T-cell (primary cell): Measurements from ENCODE around the gene COL26A1. TPM values are rescaled to one million over a fixed set of nuclear protein-coding genes. Genes with fewer than 3 reads are reported as not detected.
"Not testable (repeated sequence)": the region's sequence is repeated elsewhere in the genome, so short reads cannot be mapped to it uniquely, and the experiment has no call there.

Experiments used
- ATAC-seq, 4 experiments: fragments of 200-7000 bp in 3 of 4; fragments of 150-1000 bp in 1 of 4; cut with Tn5 transposase; replicated peaks in 1 of 4; 1 replicate in 3 of 4; 2 replicates in 1 of 4; pipeline ENCODE4 v1.10.0; 2021; ENCODE audit warnings: moderate library complexity in 3 of 4, mild to moderate bottlenecking in 2 of 4, moderate number of reproducible peaks in 1 of 4
- CTCF ChIA-PET, 2 donors: fragments of 300-600 bp; sonication (Branson Sonifier 250); formaldehyde crosslinking; loops; one replicate each; lab custom pipeline; 2022; ENCODE audit warnings: antibody characterized with exemption in 2 of 2; lab: Charles Lee
- POLR2A ChIA-PET, 2 donors: fragments of 300-600 bp; sonication (Branson Sonifier 250); formaldehyde crosslinking; loops; one replicate each; lab custom pipeline; 2022; ENCODE audit warnings: antibody characterized with exemption in 2 of 2; lab: Charles Lee
- DNase-seq, 35 experiments: peaks; one replicate each; pipeline versions ENCODE4 v3.0.0 to v3.0.0-alpha.2; 2013 to 2023
- H3K27ac ChIP-seq: one replicate; pipeline ENCODE4 v1.5.1; 2013; ENCODE audit warnings: low read length
- H3K27me3 ChIP-seq, 2 experiments: replicated peaks in 1 of 2; 1 replicate in 1 of 2; 2 replicates in 1 of 2; pipeline versions ENCODE4 v1.6.1 to v1.7.0; 2013; ENCODE audit warnings: low read length in 1 of 2, mixed read lengths in 1 of 2; ENCODE audit not compliant: control insufficient read depth in 2 of 2, insufficient read depth in 2 of 2; ENCODE audit errors: extremely low read depth in 1 of 2
- H3K36me3 ChIP-seq, 2 donors: 1 replicate in 1 of 2; 2 replicates in 1 of 2; pipeline versions ENCODE4 v1.6.1 to v1.7.0; 2013; ENCODE audit warnings: low read length in 1 of 2; ENCODE audit not compliant: control insufficient read depth in 2 of 2, insufficient read depth in 1 of 2; ENCODE audit errors: extremely low read depth in 1 of 2
- H3K4me1 ChIP-seq, 2 experiments: 1 replicate in 1 of 2; 2 replicates in 1 of 2; pipeline versions ENCODE4 v1.6.1 to v1.7.0; 2013; ENCODE audit warnings: low read length in 2 of 2, mixed read lengths in 1 of 2; ENCODE audit not compliant: insufficient read depth in 2 of 2, control insufficient read depth in 1 of 2; ENCODE audit errors: extremely low read depth in 1 of 2
- H3K4me3 ChIP-seq, 2 donors: 1 replicate in 1 of 2; 2 replicates in 1 of 2; pipeline versions ENCODE4 v1.5.1 to v1.7.0; 2013; ENCODE audit warnings: mild to moderate bottlenecking in 2 of 2, low read length in 1 of 2, moderate library complexity in 1 of 2; ENCODE audit not compliant: control insufficient read depth in 1 of 2; ENCODE audit errors: extremely low read depth in 1 of 2
- H3K9me3 ChIP-seq: 2 replicates; pipeline ENCODE4 v1.7.0; 2013
- H3K27ac Mint-ChIP-seq, 2 donors: one replicate each; pipeline ENCODE4 v1.8.0; 2020 to 2021; ENCODE audit warnings: mild to moderate bottlenecking in 2 of 2, mixed read lengths in 2 of 2
- H3K27me3 Mint-ChIP-seq, 2 donors: one replicate each; pipeline ENCODE4 v1.8.0; 2021 to 2022; ENCODE audit warnings: mixed read lengths in 2 of 2
- H3K36me3 Mint-ChIP-seq: one replicate; pipeline ENCODE4 v1.8.0; 2021; ENCODE audit warnings: mixed read lengths
- H3K4me1 Mint-ChIP-seq, 3 donors: one replicate each; pipeline ENCODE4 v1.8.0; 2020 to 2022; ENCODE audit warnings: mixed read lengths in 3 of 3, mild to moderate bottlenecking in 1 of 3
- H3K4me3 Mint-ChIP-seq, 3 donors: one replicate each; pipeline ENCODE4 v1.8.0; 2020 to 2022; ENCODE audit warnings: mild to moderate bottlenecking in 3 of 3, mixed read lengths in 3 of 3, moderate library complexity in 3 of 3
- H3K9me3 Mint-ChIP-seq, 3 donors: one replicate each; pipeline ENCODE4 v1.8.0; 2020 to 2022; ENCODE audit warnings: mixed read lengths in 3 of 3
- WGBS: methylation state at CpG from one replicate; pipeline ENCODE4 v1.1.5; 2013; ENCODE audit warnings: missing lambda C conversion rate; ENCODE audit not compliant: insufficient coverage; 5-methylcytosine and 5-hydroxymethylcytosine counted together
- total RNA-seq, 35 experiments: library from RNA in 6 of 35; stranded (reverse) in 6 of 35; fragments of 120-200 nt in 1 of 35; gene quantifications; one replicate each; pipeline versions ENCODE4 v1.2.1 to v1.2.4 and lab custom pipeline; 2013 to 2026

Gene COL26A1
- total RNA-seq, 5 donors from 2014 or later (not counting 1 experiment from before 2014, with no cell fraction given), result 0.09 TPM; not detected in 4

GRCh38 chr7:101465576-101466196 lies 103.0 kb downstream of the COL26A1 start:
- Histone ChIP-seq H3K4me3 (no peak overlapping the region), H3K4me1 (peaks cover 0 to 18% of the 10 kb centered on the region in 2 experiments), H3K9me3 (no peaks in the 10 kb centered on the region), H3K27ac (no peak overlapping the region), H3K36me3 (no peaks in the 10 kb centered on the region), H3K27me3 (peaks cover 0 to 8% of the 10 kb centered on the region in 2 experiments)
- POLR2A ChIA-PET, result no interaction called here
- Mint-ChIP-seq H3K4me1 (peaks cover 9 to 14% (median 12%) of the 10 kb centered on the region in 3 donors), H3K27ac (peak overlapping the region in 1 of 2 donors; percentile 61), H3K36me3 (no peaks in the 10 kb centered on the region), H3K27me3 (peaks cover 0 to 6% of the 10 kb centered on the region in 2 donors), H3K4me3 (peak overlapping the region in 2 of 3 donors; percentile 9 to 49), H3K9me3 (no peaks in the 10 kb centered on the region)
- ATAC-seq, result peak in 2 of 4 experiments; percentile 48 to 53
- DNase-seq, result peak in 4 of 35 experiments; percentile 4 to 37 (median 15)
- WGBS, result 34% methylated on average over 6 of the region's 9 CpGs
- CTCF ChIA-PET, result interaction anchor here in 1 of 2 donors (0.6 to 0.7 kb wide), 2 partner anchors 34 to 720 kb away, joined by 3 to 6 read pairs; no protein-coding TSS in a partner anchor

- DNase-seq (no peak), ATAC-seq (no peak)
- no peak overlapping the region for H3K4me3 Mint-ChIP-seq
- ChIA-PET POLR2A (interaction anchor here in 1 of 2 donors (0.6 kb wide), 1 partner anchor 9 kb away, joined by 10 read pairs; no protein-coding TSS in a partner anchor), CTCF (no interaction called here)
- no peaks in the 10 kb centered on the region for H3K9me3 ChIP-seq
- no peak overlapping the region for H3K27ac ChIP-seq
- H3K9me3 Mint-ChIP-seq, result no peaks in the 10 kb centered on the region
- H3K36me3 Mint-ChIP-seq, result no peaks in the 10 kb centered on the region
- H3K27ac Mint-ChIP-seq, result no peak overlapping the region
- H3K4me3 ChIP-seq, result no peak overlapping the region
- no peaks in the 10 kb centered on the region for H3K36me3 ChIP-seq
- H3K27me3 Mint-ChIP-seq, result peaks cover 0 to 6% of the 10 kb centered on the region in 2 donors
- H3K4me1 Mint-ChIP-seq, result peaks cover 9 to 14% (median 12%) of the 10 kb centered on the region in 3 donors
- peaks cover 0 to 18% of the 10 kb centered on the region in 2 experiments for H3K4me1 ChIP-seq
- WGBS, result 85% methylated on average over 4 of the region's 6 CpGs
- peaks cover 0 to 8% of the 10 kb centered on the region in 2 experiments for H3K27me3 ChIP-seq
These were observed 104.2 kb downstream of the COL26A1 start for GRCh38 chr7:101466871-101467270.

- POLR2A ChIA-PET, result no interaction called here
- 63% methylated on average over 7 of the region's 14 CpGs for WGBS
- CTCF ChIA-PET, result no interaction called here
These were observed 106.0 kb downstream of the COL26A1 start for GRCh38 chr7:101468546-101469275.

GRCh38 chr7:101470668-101471487 lies 108.2 kb downstream of the COL26A1 start:
- no peak overlapping the region for H3K4me3 ChIP-seq
- H3K9me3 ChIP-seq, result no peaks in the 10 kb centered on the region
- DNase-seq, result no peak
- no peak overlapping the region for H3K27ac ChIP-seq
- CTCF ChIA-PET, result no interaction called here
- Mint-ChIP-seq H3K36me3 (no peaks in the 10 kb centered on the region), H3K4me1 (peaks cover 1 to 5% (median 2%) of the 10 kb centered on the region in 3 donors), H3K27me3 (peaks cover 0 to 2% of the 10 kb centered on the region in 2 donors), H3K9me3 (no peaks in the 10 kb centered on the region), H3K4me3 (no peak overlapping the region), H3K27ac (no peak overlapping the region)
- H3K4me1 ChIP-seq, result peaks cover 0 to 4% of the 10 kb centered on the region in 2 experiments
- H3K36me3 ChIP-seq, result no peaks in the 10 kb centered on the region
- no peak for ATAC-seq
- peaks cover 0 to 5% of the 10 kb centered on the region in 2 experiments for H3K27me3 ChIP-seq
- POLR2A ChIA-PET, result no interaction called here
- WGBS, result 96% methylated on average over 4 of the region's 9 CpGs

More at GRCh38 chr7:101468546-101469275, 106.0 kb downstream of the COL26A1 start:
- Histone ChIP-seq H3K36me3 (no peaks in the 10 kb centered on the region), H3K4me3 (no peak overlapping the region), H3K27me3 (peaks cover 0 to 13% of the 10 kb centered on the region in 2 experiments), H3K27ac (no peak overlapping the region), H3K4me1 (peaks cover 0 to 18% of the 10 kb centered on the region in 2 experiments), H3K9me3 (no peaks in the 10 kb centered on the region)
- Mint-ChIP-seq H3K27ac (no peak overlapping the region), H3K27me3 (peaks cover 0 to 6% of the 10 kb centered on the region in 2 donors), H3K4me3 (no peak overlapping the region), H3K36me3 (no peaks in the 10 kb centered on the region), H3K4me1 (peaks cover 9 to 14% (median 12%) of the 10 kb centered on the region in 3 donors), H3K9me3 (no peaks in the 10 kb centered on the region)
- DNase-seq (no peak), ATAC-seq (no peak)

- POLR2A ChIA-PET, result no interaction called here
- H3K36me3 ChIP-seq, result no peaks in the 10 kb centered on the region
- WGBS, result no CpG with 5 or more reads among the region's 5 CpGs
- Mint-ChIP-seq H3K36me3 (no peaks in the 10 kb centered on the region), H3K4me3 (no peak overlapping the region), H3K27me3 (peaks cover 0 to 4% of the 10 kb centered on the region in 2 donors), H3K4me1 (no peaks in the 10 kb centered on the region), H3K27ac (no peak overlapping the region), H3K9me3 (peaks cover 5% of the 10 kb centered on the region in 3 donors)
- H3K27me3 ChIP-seq, result peaks cover 0 to 5% of the 10 kb centered on the region in 2 experiments
- H3K27ac ChIP-seq, result no peak overlapping the region
- H3K9me3 ChIP-seq, result peaks cover 2% of the 10 kb centered on the region
- H3K4me1 ChIP-seq, result no peaks in the 10 kb centered on the region
- DNase-seq (no peak), ATAC-seq (no peak)
- no peak overlapping the region for H3K4me3 ChIP-seq
- CTCF ChIA-PET, result no interaction called here
These were observed 111.5 kb downstream of the COL26A1 start for GRCh38 chr7:101474178-101474577.

- no CpG with 5 or more reads among the region's 2 CpGs for WGBS
- ATAC-seq, H3K27ac ChIP-seq, H3K9me3 ChIP-seq, H3K36me3 Mint-ChIP-seq, H3K4me1 Mint-ChIP-seq, H3K27me3 Mint-ChIP-seq, H3K4me3 ChIP-seq, H3K36me3 ChIP-seq, H3K4me1 ChIP-seq, H3K27ac Mint-ChIP-seq, CTCF ChIA-PET, H3K27me3 ChIP-seq, H3K4me3 Mint-ChIP-seq, POLR2A ChIA-PET, DNase-seq: not testable (repeated sequence)
- H3K9me3 Mint-ChIP-seq, result peaks cover 11 to 20% (median 14%) of the 10 kb centered on the region in 3 donors
These were observed 113.0 kb downstream of the COL26A1 start for GRCh38 chr7:101475691-101476090.
